HepG2 (cell line): ENCODE data around the gene ACSF3. TPM values are rescaled to one million over a fixed set of nuclear protein-coding genes. Genes with fewer than 3 reads are reported as not detected.
A peak's percentile ranks its signal among the peaks of the same experiment; 100 is the strongest.

Source experiments
- CCAR2 ChIP-seq: fragments of 200-400 bp; formaldehyde crosslinking; optimal IDR thresholded peaks from 2 replicates; pipeline ENCODE3; 2018; ENCODE audit warnings: low read depth, mild to moderate bottlenecking, low read length, moderate library complexity
- CHCHD3 ChIP-seq: sonication (generic); formaldehyde crosslinking; IDR thresholded peaks from 2 replicates; pipeline ENCODE4 v1.8.0; 2022; ENCODE audit warnings: mild to moderate bottlenecking, missing genetic modification reagents, moderate library complexity
- DZIP1 ChIP-seq: sonication (generic); formaldehyde crosslinking; IDR thresholded peaks from 2 replicates; pipeline ENCODE4 v1.5.0; 2020; ENCODE audit warnings: mild to moderate bottlenecking, missing genetic modification reagents
- GTF3A ChIP-seq: sonication (generic); formaldehyde crosslinking; conservative IDR thresholded peaks from 2 replicates; pipeline ENCODE4 v1.4.0; 2020; ENCODE audit warnings: mild to moderate bottlenecking, missing genetic modification reagents
- HMGXB3 ChIP-seq: sonication (generic); formaldehyde crosslinking; IDR thresholded peaks from 2 replicates; pipeline ENCODE4 v1.4.0; 2020; ENCODE audit warnings: missing genetic modification reagents, borderline replicate concordance
- MAF1 ChIP-seq: sonication (generic); formaldehyde crosslinking; IDR thresholded peaks from 2 replicates; pipeline ENCODE4 v1.5.0; 2020; ENCODE audit warnings: missing genetic modification reagents, borderline replicate concordance
- NFATC3 ChIP-seq: sonication (generic); formaldehyde crosslinking; IDR thresholded peaks from 2 replicates; pipeline ENCODE4 v1.5.1; 2020; ENCODE audit warnings: mild to moderate bottlenecking, missing genetic modification reagents
- RORA ChIP-seq: sonication (generic); formaldehyde crosslinking; IDR thresholded peaks from 2 replicates; pipeline ENCODE4 v1.5.0; 2020; ENCODE audit warnings: mild to moderate bottlenecking, missing genetic modification reagents, moderate library complexity
- SSRP1 ChIP-seq: IDR thresholded peaks from 2 replicates; pipeline ENCODE4 v1.6.1; 2016; ENCODE audit warnings: control low read depth
- ZBTB14 ChIP-seq: sonication (generic); formaldehyde crosslinking; IDR thresholded peaks from 2 replicates; pipeline ENCODE4 v1.4.0; 2020; ENCODE audit warnings: missing genetic modification reagents
- ZBTB3 ChIP-seq: sonication (generic); formaldehyde crosslinking; IDR thresholded peaks from 2 replicates; pipeline ENCODE4 v1.4.0; 2020; ENCODE audit warnings: low read depth, mild to moderate bottlenecking, moderate library complexity, missing genetic modification reagents, borderline replicate concordance
- ZNF160 ChIP-seq: sonication (generic); formaldehyde crosslinking; IDR thresholded peaks from 2 replicates; pipeline ENCODE4 v1.8.0; 2022; ENCODE audit warnings: mild to moderate bottlenecking, inconsistent platforms, missing genetic modification reagents
- ZNF34 ChIP-seq: sonication (generic); formaldehyde crosslinking; IDR thresholded peaks from 2 replicates; pipeline ENCODE4 v1.4.0; 2020; ENCODE audit warnings: mild to moderate bottlenecking, missing genetic modification reagents, borderline replicate concordance
- ZNF513 ChIP-seq: sonication (generic); formaldehyde crosslinking; conservative IDR thresholded peaks from 2 replicates; pipeline ENCODE4 v1.5.0; 2020; ENCODE audit warnings: missing genetic modification reagents
- ZNF709 ChIP-seq: sonication (generic); formaldehyde crosslinking; IDR thresholded peaks from 2 replicates; pipeline ENCODE4 v1.5.0; 2020; ENCODE audit warnings: mild to moderate bottlenecking, missing genetic modification reagents
- ZNF720 ChIP-seq: sonication (generic); formaldehyde crosslinking; IDR thresholded peaks from 2 replicates; pipeline ENCODE4 v1.4.0; 2020; ENCODE audit warnings: missing genetic modification reagents
- ZNF772 ChIP-seq: sonication (generic); formaldehyde crosslinking; IDR thresholded peaks from 2 replicates; pipeline ENCODE4 v1.5.0; 2020; ENCODE audit warnings: mild to moderate bottlenecking, missing genetic modification reagents
- polyA plus RNA-seq, 8 experiments: library from polyadenylated mRNA; depleted of rRNA in 3 of 8; stranded (reverse) in 7 of 8; unstranded in 1 of 8; fragments of >200 nt; fragmentation: Illumina TruSeq in 4 of 8; extraction: Trizol in 4 of 8; gene quantifications; 2 replicates each; pipeline versions ENCODE4 v1.2.1 to v1.2.3, GENCODE V29; 2011 to 2016; ENCODE audit warnings: low read depth in 4 of 8, missing spikeins in 1 of 8, mixed read lengths in 1 of 8; ENCODE audit not compliant: insufficient read depth in 1 of 8
- total RNA-seq, 5 experiments: library from RNA; depleted of rRNA; stranded (reverse); fragments of >200 nt; fragmentation: Illumina TruSeq; extraction: Trizol; gene quantifications; 2 replicates each; pipeline ENCODE4 v1.2.3, GENCODE V29; 2016; ENCODE audit warnings: low read depth in 1 of 5
- TF ChIP-seq, protein P1 (sequence below): sonication (generic); formaldehyde crosslinking; IDR thresholded peaks from 2 replicates; pipeline ENCODE4 v1.8.1; 2023; ENCODE audit warnings: missing genetic modification reagents, inconsistent platforms, borderline replicate concordance

ACSF3 gene
- total and polyA plus RNA-seq, 2 of the 13 experiments (the other 11 are each of a cell fraction or from before 2014, with no cell fraction given), result 14.9 to 30.6 TPM

- no peak for TF ChIP-seq ZNF513
- no peak for TF ChIP-seq SSRP1 (CRISPR knock-in tag)
- TF ChIP-seq NFATC3 (CRISPR knock-in tag), result no peak
- no peak for TF ChIP-seq RORA (CRISPR knock-in tag)
- TF ChIP-seq CCAR2, result no peak
- TF ChIP-seq ZNF34 (CRISPR knock-in tag), result no peak
- peak; percentile 77; the same call in 1 of the 2 replicates for TF ChIP-seq HMGXB3
- no peak for TF ChIP-seq ZNF160 (CRISPR knock-in tag)
- no peak for TF ChIP-seq ZBTB14 (CRISPR knock-in tag)
- TF ChIP-seq GTF3A (CRISPR knock-in tag), result peak; percentile 31; the same call in 1 of the 2 replicates
- TF ChIP-seq CHCHD3 (CRISPR knock-in tag), result no peak
- peak; percentile 81; the same call in 1 of the 2 replicates for TF ChIP-seq MAF1 (CRISPR knock-in tag)
- TF ChIP-seq ZNF709 (CRISPR knock-in tag), result no peak
- TF ChIP-seq, protein P1, sequence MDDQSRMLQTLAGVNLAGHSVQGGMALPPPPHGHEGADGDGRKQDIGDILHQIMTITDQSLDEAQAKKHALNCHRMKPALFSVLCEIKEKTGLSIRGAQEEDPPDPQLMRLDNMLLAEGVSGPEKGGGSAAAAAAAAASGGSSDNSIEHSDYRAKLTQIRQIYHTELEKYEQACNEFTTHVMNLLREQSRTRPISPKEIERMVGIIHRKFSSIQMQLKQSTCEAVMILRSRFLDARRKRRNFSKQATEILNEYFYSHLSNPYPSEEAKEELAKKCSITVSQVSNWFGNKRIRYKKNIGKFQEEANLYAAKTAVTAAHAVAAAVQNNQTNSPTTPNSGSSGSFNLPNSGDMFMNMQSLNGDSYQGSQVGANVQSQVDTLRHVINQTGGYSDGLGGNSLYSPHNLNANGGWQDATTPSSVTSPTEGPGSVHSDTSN (CRISPR knock-in tag), result no peak
- no peak for TF ChIP-seq ZBTB3 (CRISPR knock-in tag)
- no peak; the same call in 1 of the 2 replicates for TF ChIP-seq DZIP1 (CRISPR knock-in tag)
- TF ChIP-seq ZNF772 (CRISPR knock-in tag), result peak; percentile 62
- peak; percentile 32; the same call in 1 of the 2 replicates for TF ChIP-seq ZNF720 (CRISPR knock-in tag)
Measured at GRCh38 chr16:89197633-89198416, 104.2 kb downstream of the ACSF3 start (continued).
